ENCODE data around the gene MRPL20. TPM values are rescaled to one million over a fixed set of nuclear protein-coding genes. Genes with fewer than 3 reads are reported as not detected.

Gene MRPL20
- total and polyA plus RNA-seq, 5 donors, result 121 to 190 (median 135) TPM

DNA sequence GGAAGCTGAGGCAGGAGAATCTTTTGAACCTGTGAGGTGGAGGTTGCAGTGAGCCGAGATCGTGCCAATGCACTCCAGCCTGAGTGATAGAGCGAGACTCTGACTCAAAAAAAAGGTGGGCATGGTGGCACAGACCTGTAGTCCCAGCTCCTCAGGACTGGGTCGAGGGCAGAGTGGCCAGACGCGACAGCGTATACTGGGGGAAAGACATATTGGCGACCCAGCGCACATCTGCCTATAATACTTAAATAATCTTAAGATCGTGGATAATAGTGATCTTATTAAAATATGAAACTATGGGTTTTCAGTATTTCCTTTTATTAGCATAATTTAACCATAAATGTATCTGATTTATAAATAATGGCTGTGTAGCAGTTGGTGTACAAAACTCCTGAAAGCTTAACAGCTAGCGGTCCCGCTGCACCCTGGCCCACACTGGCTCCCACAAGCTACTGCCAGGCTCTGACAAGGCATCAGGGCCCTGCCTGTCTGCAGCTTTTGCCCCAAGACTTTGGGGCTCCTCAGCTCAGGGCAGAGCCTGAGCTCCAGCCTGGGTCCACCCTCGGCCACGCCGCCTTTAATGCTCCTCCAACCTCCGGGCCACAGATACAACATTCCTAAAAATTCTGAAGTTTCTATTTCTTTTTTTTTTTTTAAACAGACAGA is 29.4 kb downstream of the MRPL20 start:
- no peaks in the 10 kb centered on the region for H3K4me1 ChIP-seq (ENCODE audit: control insufficient read depth, insufficient read depth, low read length)
- H3K27ac ChIP-seq (ENCODE audit: low read length), result no peak overlapping the region
- DNase-seq (peak in 2 of 3 donors; percentile 12 to 34), ATAC-seq (no peak)
- no peak overlapping the region for H3K4me3 ChIP-seq (ENCODE audit: low read length)
- H3K27me3 ChIP-seq (ENCODE audit: control insufficient read depth, insufficient read depth), result no peaks in the 10 kb centered on the region
- H3K9me3 ChIP-seq (ENCODE audit: control insufficient read depth, low read length), result no peaks in the 10 kb centered on the region
- intact Hi-C loops (cut with DNase I), result no loop called here
- 95% methylated on average over 16 of the region's 16 CpGs for WGBS

DNA sequence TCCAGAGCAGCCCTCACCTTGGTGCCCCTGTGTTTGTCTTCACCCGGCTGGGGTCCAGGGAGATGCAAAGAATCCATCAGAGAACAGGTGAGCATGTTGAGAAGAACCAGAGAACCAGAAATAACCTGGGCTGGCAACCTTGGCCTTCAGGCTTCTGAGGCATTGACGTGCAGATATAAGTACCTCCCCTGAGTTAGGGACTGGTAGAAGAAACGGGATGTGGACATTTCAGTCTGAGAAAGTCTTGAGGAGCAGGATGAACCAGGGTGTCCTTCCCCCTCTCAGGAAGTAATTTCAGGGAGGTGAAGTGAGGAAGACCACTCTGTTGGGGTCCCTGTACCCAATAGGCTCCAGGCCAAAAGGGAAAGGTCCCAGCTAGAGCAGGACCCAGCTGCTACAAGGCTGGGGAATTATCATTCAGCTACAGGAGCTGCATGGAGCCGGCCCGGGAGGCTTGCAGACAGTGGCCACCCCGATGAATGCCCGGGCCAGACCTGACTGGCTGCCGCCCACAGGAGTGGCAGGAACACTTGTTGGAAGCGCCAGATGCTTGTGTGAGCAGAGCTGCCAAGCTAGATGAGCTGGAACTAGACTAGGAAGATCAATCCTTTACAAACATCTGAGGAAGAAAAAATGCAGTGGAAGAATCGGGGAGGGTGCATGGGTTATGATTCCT is 30.4 kb downstream of the MRPL20 start:
- DNase-seq (peak in 2 of 3 donors; percentile 47 to 54), ATAC-seq (no peak)
- Histone ChIP-seq H3K4me3 (ENCODE audit: low read length) (no peak overlapping the region), H3K27ac (ENCODE audit: low read length) (no peak overlapping the region), H3K4me1 (ENCODE audit: control insufficient read depth, insufficient read depth, low read length) (peaks cover 2% of the 10 kb centered on the region), H3K27me3 (ENCODE audit: control insufficient read depth, insufficient read depth) (no peaks in the 10 kb centered on the region), H3K9me3 (ENCODE audit: control insufficient read depth, low read length) (no peaks in the 10 kb centered on the region)
- WGBS, result 92% methylated on average over 10 of the region's 10 CpGs
- intact Hi-C loops (cut with DNase I), result no loop called here

DNA sequence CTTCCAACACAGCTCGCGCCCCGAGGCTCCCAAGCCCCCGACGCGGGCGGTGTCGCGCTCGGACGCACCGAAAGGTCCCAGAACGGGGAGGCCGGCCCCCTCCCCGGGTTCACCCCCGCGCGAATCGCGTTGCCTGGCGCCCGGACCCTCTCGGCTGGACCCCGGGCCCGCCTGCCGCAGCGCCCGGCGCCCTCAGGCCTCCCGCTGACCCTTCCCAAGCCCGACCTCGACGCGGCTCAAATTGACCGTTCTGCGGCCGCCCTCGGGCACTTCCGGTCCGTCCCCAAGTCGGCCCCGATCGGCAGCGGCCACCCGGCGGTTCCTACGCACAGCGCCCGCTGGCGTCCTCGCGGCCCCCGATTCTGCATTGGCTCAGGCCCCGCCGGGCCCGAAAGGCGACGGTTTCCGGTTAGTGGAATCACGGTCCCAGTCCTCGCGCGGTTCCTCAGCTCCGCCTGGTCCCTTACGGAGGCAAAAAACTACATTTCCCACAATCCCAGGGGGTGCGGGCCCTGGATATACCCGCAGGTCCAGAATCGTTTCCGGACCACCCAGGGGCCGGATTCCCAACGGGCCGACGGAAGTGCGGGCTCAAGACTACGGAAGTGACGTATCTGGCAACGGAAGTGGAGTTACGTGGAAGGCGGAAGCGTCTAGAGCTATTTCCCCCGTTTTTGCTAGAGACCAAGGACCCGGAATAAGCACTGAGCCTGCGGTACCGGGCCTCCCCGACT is 32.0 kb downstream of the MRPL20 start, which contains the start of gene AURKAIP1:
AURKAIP1 (minus strand) TSS at position 279 of the 734 bp plus-strand sequence. CDS start 451 bp downstream, outside the sequence.
- intact Hi-C loops (cut with DNase I), result no loop called here
- peak within 1 kb of the TSS; percentile 77 for H3K4me3 ChIP-seq (ENCODE audit: low read length)
- H3K4me1 ChIP-seq (ENCODE audit: control insufficient read depth, insufficient read depth, low read length), result peaks cover 2% of the 10 kb centered on the region
- under 1% methylated on average over 85 of the region's 85 CpGs for WGBS
- H3K9me3 ChIP-seq (ENCODE audit: control insufficient read depth, low read length), result no peaks in the 10 kb centered on the region
- no peaks in the 10 kb centered on the region for H3K27me3 ChIP-seq (ENCODE audit: control insufficient read depth, insufficient read depth)
- DNase-seq (peak; percentile 99), ATAC-seq (peak; percentile 95 to 97)
- peak within 1 kb of the TSS; percentile 84 for H3K27ac ChIP-seq (ENCODE audit: low read length)

DNA sequence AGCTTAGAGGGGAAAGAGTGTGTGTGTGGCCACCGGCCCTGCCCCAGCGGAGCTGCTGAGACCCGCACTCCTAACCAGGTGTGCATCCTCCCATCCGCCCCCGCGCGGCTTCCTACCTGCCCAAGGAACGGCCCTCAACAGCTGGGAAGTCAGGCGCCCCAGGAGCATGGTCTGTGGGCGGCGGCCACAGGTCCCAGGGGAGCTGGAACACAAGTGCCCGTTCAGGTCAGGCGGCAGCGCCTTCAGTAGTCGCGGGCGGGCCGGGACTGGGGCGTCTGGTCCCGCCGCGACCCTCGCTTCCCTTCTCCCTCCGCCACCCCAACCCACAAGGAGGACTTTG is 32.5 kb downstream of the MRPL20 start:
- Histone ChIP-seq H3K4me1 (ENCODE audit: control insufficient read depth, insufficient read depth, low read length) (peaks cover 2% of the 10 kb centered on the region), H3K27ac (ENCODE audit: low read length) (peak overlapping the region; percentile 84), H3K9me3 (ENCODE audit: control insufficient read depth, low read length) (no peaks in the 10 kb centered on the region), H3K4me3 (ENCODE audit: low read length) (peak overlapping the region; percentile 77), H3K27me3 (ENCODE audit: control insufficient read depth, insufficient read depth) (no peaks in the 10 kb centered on the region)
- ATAC-seq (peak in 1 of 2 donors; percentile 4), DNase-seq (peak in 2 of 3 donors; percentile 76 to 80)
- under 1% methylated on average over 24 of the region's 24 CpGs for WGBS
- intact Hi-C loops (cut with DNase I), result no loop called here

DNA sequence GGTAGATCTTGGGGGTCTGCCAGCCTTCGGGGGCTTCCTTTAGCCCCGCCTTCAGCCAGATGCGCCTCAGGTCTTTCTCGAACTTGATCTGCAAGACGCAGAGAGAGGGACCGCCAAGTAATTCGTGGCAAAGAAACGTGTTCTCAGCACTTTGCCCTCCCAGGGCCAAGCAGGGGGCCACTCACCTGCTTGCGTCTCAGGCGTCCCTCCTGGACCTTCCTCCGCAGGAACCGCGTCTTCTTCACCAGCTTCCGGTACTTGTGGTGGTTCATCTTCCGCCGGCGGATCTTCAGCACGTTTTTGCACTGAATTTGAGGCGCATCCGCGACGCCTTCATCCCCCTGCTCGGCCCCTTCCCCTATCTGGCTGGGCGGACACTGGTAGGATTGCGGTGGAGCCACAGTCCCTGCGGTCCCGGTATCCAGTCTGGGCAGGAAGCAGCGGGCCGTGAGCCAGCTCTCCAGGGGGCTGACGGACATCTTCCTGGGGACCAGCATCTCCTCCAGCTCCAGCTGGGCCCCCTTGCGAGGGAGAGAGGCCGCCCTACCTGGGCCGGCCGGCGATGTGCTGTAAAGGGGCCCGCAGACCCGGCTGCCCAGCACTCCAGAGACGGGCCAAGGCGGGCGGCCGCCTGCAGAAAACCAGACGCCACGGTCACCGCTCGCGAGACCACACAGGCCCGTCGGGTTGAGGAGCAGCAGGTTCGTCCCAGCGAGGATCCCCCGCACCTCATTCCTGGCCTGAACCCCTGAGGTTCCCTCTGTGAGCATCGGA is 33.1 kb downstream of the MRPL20 start:
- intact Hi-C loops (cut with DNase I), result no loop called here
- peaks cover 2% of the 10 kb centered on the region for H3K4me1 ChIP-seq (ENCODE audit: control insufficient read depth, insufficient read depth, low read length)
- no peaks in the 10 kb centered on the region for H3K9me3 ChIP-seq (ENCODE audit: control insufficient read depth, low read length)
- peak overlapping the region; percentile 77 for H3K4me3 ChIP-seq (ENCODE audit: low read length)
- 46% methylated on average over 52 of the region's 52 CpGs for WGBS
- DNase-seq, result peak in 2 of 3 donors; percentile 58 to 65
- no peak for ATAC-seq
- no peak overlapping the region for H3K27ac ChIP-seq (ENCODE audit: low read length)
- H3K27me3 ChIP-seq (ENCODE audit: control insufficient read depth, insufficient read depth), result no peaks in the 10 kb centered on the region

DNA sequence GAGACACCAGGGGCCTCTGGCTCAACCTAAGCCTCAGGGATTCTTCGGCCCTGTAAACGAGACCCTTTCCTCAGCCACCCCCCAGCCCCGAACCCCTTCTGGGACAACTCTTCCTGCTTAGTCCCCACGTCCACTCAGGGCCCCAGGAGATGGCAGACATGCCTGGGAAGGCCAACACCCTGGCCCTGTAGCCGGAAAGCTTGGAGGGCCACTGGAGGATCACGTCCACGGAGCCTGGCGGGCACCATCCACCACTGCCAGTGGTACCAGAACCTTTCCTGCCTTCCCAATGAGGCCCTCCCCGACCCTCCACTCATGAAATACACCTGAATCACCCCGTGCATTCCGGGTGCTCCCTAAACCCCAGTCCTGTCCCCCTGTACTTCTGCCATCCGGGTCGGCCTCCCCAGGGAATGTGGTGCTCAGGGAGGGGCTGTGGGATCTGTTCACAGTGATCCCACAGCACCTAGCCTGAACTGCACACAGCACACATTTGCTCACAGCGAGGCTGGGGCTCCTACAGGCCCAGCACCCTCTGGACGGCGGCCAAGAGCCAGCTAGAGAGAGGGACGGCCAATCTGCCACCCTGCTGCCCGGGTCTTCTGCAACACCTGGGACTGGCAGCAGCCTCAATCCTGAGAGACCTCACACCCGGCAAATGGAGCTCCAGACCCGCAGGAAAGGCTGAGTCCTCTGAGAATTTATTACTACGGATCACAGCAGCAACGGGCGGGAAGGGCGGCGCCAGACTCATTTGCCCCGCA is 33.9 kb downstream of the MRPL20 start:
- peak in 2 of 3 donors; percentile 64 to 65 for DNase-seq
- ATAC-seq, result no peak
- Histone ChIP-seq H3K9me3 (ENCODE audit: control insufficient read depth, low read length) (no peaks in the 10 kb centered on the region), H3K4me3 (ENCODE audit: low read length) (no peak overlapping the region), H3K4me1 (ENCODE audit: control insufficient read depth, insufficient read depth, low read length) (peaks cover 2% of the 10 kb centered on the region), H3K27ac (ENCODE audit: low read length) (no peak overlapping the region), H3K27me3 (ENCODE audit: control insufficient read depth, insufficient read depth) (no peaks in the 10 kb centered on the region)
- intact Hi-C loops (cut with DNase I), result no loop called here
- 84% methylated on average over 26 of the region's 26 CpGs for WGBS

DNA sequence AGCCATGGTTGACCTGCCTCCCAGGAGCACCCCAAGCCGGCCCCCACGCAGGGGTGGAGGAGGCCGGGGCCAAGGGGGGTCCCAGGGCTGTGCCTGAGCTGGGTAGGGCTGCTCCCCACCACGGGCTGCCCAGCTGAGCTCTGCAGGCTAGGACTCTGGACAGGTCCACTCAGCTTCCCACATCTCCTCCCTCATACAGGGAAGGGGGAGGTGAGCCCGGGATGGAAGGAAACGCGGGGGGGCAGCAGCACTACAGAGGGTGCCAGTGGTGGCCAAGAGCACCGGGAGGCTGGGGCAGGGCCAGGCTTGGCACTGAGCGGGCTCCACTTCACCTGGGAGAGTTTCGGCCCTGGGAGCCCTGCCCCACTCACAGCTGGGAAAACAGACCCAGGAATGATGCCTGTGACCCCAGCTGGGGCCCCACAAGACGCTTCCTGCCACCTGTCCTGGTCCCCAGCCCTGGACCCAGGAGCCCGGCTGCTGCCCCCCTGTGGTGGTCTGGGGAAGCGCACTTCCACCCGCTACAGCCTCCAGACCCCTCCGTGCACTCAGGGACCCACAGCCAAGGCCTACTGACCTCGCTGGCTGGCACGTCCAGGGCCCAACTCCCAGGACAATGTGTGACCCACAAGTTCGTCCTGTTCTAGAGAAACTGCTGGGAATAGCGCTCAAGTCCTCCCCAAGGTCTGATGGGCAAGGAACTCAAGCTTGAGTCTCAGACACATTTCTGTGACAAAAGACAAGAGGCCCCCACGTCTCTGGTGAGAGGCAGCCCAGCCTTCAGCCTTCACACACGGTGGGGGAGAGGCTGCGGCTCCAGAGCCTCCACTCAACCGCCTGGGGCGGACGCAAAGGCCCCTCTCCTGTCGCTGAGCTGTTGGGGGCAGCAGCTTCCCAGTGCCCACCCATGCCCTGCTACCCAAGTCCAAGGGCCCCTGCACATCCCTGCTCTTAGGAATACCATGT is 35.1 kb downstream of the MRPL20 start:
- DNase-seq, result peak; percentile 66 to 90 (median 89)
- intact Hi-C loops (cut with DNase I), result no loop called here
- H3K27ac ChIP-seq (ENCODE audit: low read length), result no peak overlapping the region
- WGBS, result 31% methylated on average over 26 of the region's 26 CpGs
- peaks cover 2% of the 10 kb centered on the region for H3K4me1 ChIP-seq (ENCODE audit: control insufficient read depth, insufficient read depth, low read length)
- no peaks in the 10 kb centered on the region for H3K27me3 ChIP-seq (ENCODE audit: control insufficient read depth, insufficient read depth)
- peak; percentile 12 to 29 for ATAC-seq
- H3K4me3 ChIP-seq (ENCODE audit: low read length), result no peak overlapping the region
- no peaks in the 10 kb centered on the region for H3K9me3 ChIP-seq (ENCODE audit: control insufficient read depth, low read length)

DNA sequence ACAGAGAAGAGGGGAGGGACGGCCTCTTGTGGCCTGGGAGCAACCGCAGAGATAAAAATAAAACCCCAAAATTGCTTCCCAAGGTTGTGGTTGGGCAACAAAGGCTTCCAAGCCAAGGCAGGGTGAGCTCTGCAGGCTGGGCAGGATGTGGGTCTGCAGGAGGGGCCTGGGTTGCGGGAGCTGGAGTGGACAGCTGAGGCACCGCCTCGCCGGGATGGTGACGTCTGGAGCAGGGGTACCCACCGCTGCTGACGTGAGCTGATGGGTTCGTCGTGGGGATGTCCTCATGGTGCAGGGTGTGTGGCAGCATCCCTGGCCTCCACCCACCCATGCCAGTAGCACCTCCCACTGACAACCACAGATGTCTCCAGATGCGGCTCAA is 35.7 kb downstream of the MRPL20 start:
- Histone ChIP-seq H3K4me3 (ENCODE audit: low read length) (no peak overlapping the region), H3K27me3 (ENCODE audit: control insufficient read depth, insufficient read depth) (no peaks in the 10 kb centered on the region), H3K4me1 (ENCODE audit: control insufficient read depth, insufficient read depth, low read length) (peaks cover 2% of the 10 kb centered on the region), H3K27ac (ENCODE audit: low read length) (no peak overlapping the region), H3K9me3 (ENCODE audit: control insufficient read depth, low read length) (no peaks in the 10 kb centered on the region)
- intact Hi-C loops (cut with DNase I), result no loop called here
- 61% methylated on average over 12 of the region's 12 CpGs for WGBS
- DNase-seq (peak in 1 of 3 donors; percentile 60), ATAC-seq (no peak)

DNA sequence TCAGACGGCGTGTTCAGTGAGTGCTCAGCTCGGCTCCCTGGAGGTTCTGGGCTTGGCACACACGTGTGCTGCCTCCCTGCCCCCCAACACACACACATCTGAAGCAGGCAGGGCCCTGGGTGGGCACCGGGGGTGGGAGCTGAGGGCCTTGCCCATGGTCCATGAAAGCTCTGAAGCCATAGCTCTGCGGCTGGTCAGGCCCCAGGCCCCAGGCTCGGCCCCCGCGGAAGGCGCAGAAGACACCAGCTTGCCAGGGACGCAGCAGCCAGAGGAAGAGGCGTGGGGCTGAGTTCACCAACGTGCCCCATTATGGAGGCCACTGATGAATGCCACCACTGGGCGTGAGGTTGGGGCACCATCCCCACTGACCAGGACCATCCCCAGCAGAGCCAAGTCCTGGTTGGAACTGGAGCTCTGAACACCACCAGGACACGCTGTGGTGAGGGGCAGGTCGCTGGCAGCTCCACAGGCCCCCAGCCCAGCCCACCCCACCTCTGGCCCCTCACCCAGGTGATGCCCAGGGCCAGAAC is 36.3 kb downstream of the MRPL20 start:
- intact Hi-C loops (cut with DNase I), result no loop called here
- H3K4me1 ChIP-seq (ENCODE audit: control insufficient read depth, insufficient read depth, low read length), result peaks cover 2% of the 10 kb centered on the region
- no peaks in the 10 kb centered on the region for H3K27me3 ChIP-seq (ENCODE audit: control insufficient read depth, insufficient read depth)
- H3K9me3 ChIP-seq (ENCODE audit: control insufficient read depth, low read length), result no peaks in the 10 kb centered on the region
- ATAC-seq (no peak), DNase-seq (peak in 1 of 3 donors; percentile 56)
- WGBS, result 81% methylated on average over 16 of the region's 16 CpGs
- no peak overlapping the region for H3K4me3 ChIP-seq (ENCODE audit: low read length)
- H3K27ac ChIP-seq (ENCODE audit: low read length), result no peak overlapping the region
